Fibroblast of lung (primary cell): Measurements from ENCODE around the gene ANKS1A. TPM values are rescaled to one million over a fixed set of nuclear protein-coding genes. Genes with fewer than 3 reads are reported as not detected.

Experiments used
- DNase-seq, 2 donors: peaks; one replicate each; pipeline versions ENCODE4 v3.0.0 to v3.0.0-alpha.2; 2010; ENCODE audit warnings: low read depth in 2 of 2
- H2AFZ ChIP-seq: 2 replicates; pipeline ENCODE4 v1.5.1; 2012; ENCODE audit warnings: low read length, control low read depth, inconsistent platforms
- H3K27ac ChIP-seq: 2 replicates; pipeline ENCODE4 v1.5.1; 2011; ENCODE audit warnings: low read length, control low read depth; ENCODE audit not compliant: insufficient read depth
- H3K27me3 ChIP-seq: 2 replicates; pipeline ENCODE4 v1.5.1; 2011; ENCODE audit warnings: mild to moderate bottlenecking, low read length; ENCODE audit not compliant: control insufficient read depth, insufficient read depth
- H3K36me3 ChIP-seq: 2 replicates; pipeline ENCODE4 v1.5.1; 2011; ENCODE audit warnings: low read length; ENCODE audit not compliant: control insufficient read depth, insufficient read depth
- H3K4me1 ChIP-seq: 2 replicates; pipeline ENCODE4 v1.5.1; 2011; ENCODE audit warnings: low read length; ENCODE audit not compliant: control insufficient read depth, insufficient read depth; ENCODE audit errors: extremely low read depth
- H3K4me2 ChIP-seq: 2 replicates; pipeline ENCODE4 v1.5.1; 2011; ENCODE audit warnings: low read length, control low read depth; ENCODE audit not compliant: insufficient read depth; ENCODE audit errors: extremely low read depth
- H3K4me3 ChIP-seq, 4 experiments: fragments of 200-600 bp in 1 of 4; sonication (generic) in 1 of 4; replicated peaks in 1 of 4; 2 replicates each; pipeline ENCODE4 v1.5.1; 2011 to 2016; ENCODE audit warnings: low read length in 4 of 4, low read depth in 3 of 4, mild to moderate bottlenecking in 3 of 4, control low read depth in 2 of 4, inconsistent platforms in 1 of 4, mixed read lengths in 1 of 4; ENCODE audit not compliant: insufficient read depth in 1 of 4; ENCODE audit errors: control extremely low read depth in 1 of 4
- H3K79me2 ChIP-seq: 2 replicates; pipeline ENCODE4 v1.5.1; 2012; ENCODE audit warnings: mild to moderate bottlenecking, low read length, inconsistent platforms; ENCODE audit not compliant: control insufficient read depth, insufficient read depth
- H3K9ac ChIP-seq: 2 replicates; pipeline ENCODE4 v1.5.1; 2011; ENCODE audit warnings: mild to moderate bottlenecking, low read length, control low read depth; ENCODE audit not compliant: insufficient read depth
- H3K9me3 ChIP-seq: 2 replicates; pipeline ENCODE4 v1.5.1; 2012; ENCODE audit warnings: low read depth, low read length; ENCODE audit not compliant: control insufficient read depth, insufficient read depth
- H4K20me1 ChIP-seq: 2 replicates; pipeline ENCODE4 v1.5.1; 2011; ENCODE audit warnings: low read length; ENCODE audit not compliant: control insufficient read depth, insufficient read depth; ENCODE audit errors: extremely low read depth
- CTCF ChIP-seq, 2 donors: IDR thresholded peaks in 1 of 2; conservative IDR thresholded peaks in 1 of 2; 1 replicate in 1 of 2; 2 replicates in 1 of 2; pipeline ENCODE4 v1.5.1; 2011 to 2012; ENCODE audit warnings: low read length in 2 of 2, control low read depth in 1 of 2, inconsistent platforms in 1 of 2, low read depth in 1 of 2, mild to moderate bottlenecking in 1 of 2
- EZH2 ChIP-seq: IDR thresholded peaks from 2 replicates; pipeline ENCODE4 v1.5.1; 2012; ENCODE audit warnings: low read length, control low read depth, mild to moderate bottlenecking; ENCODE audit errors: missing control alignments
- polyA plus RNA-seq, 2 donors: library from polyadenylated mRNA; depleted of rRNA in 1 of 2; stranded (reverse) in 1 of 2; unstranded in 1 of 2; fragments of >200 nt; gene quantifications; 2 replicates each; pipeline ENCODE4 v1.2.1, GENCODE V29; 2011 to 2012; ENCODE audit warnings: missing spikeins in 1 of 2
- total RNA-seq: library from RNA; depleted of rRNA; stranded (reverse); fragments of >200 nt; gene quantifications from 2 replicates; pipeline ENCODE4 v1.2.1, GENCODE V29; 2014

Gene ANKS1A
- total and polyA plus RNA-seq, 2 donors (not counting 1 experiment from before 2014, with no cell fraction given), result 3.6 to 7.8 TPM

GRCh38 chr6:35008858-35009257 lies 119.8 kb downstream of the ANKS1A start:
- H3K79me2 ChIP-seq, result no peaks in the 10 kb centered on the region
- no peaks in the 10 kb centered on the region for H3K36me3 ChIP-seq
- no peaks in the 10 kb centered on the region for H3K9me3 ChIP-seq
- DNase-seq, result no peak
- no peak overlapping the region for H3K4me2 ChIP-seq
- H4K20me1 ChIP-seq, result no peaks in the 10 kb centered on the region
- no peak overlapping the region for H3K9ac ChIP-seq
- H3K27me3 ChIP-seq, result no peaks in the 10 kb centered on the region
- no peaks in the 10 kb centered on the region for H3K4me1 ChIP-seq
- no peak overlapping the region for H3K27ac ChIP-seq
- H3K4me3 ChIP-seq, result no peak overlapping the region
- TF ChIP-seq CTCF (conservative IDR thresholded peaks at IDR 0.05 in 1 of 2, IDR thresholded peaks at IDR 0.05 in 1 of 2; ENCODE audit: low read depth in 1 of 2, low read length in 2 of 2), result no peak
- TF ChIP-seq EZH2, result no peak
- no peak overlapping the region for H2AFZ ChIP-seq

GRCh38 chr6:35011096-35012041 lies 122.3 kb downstream of the ANKS1A start:
- no peak overlapping the region for H2AFZ ChIP-seq
- H3K27ac ChIP-seq, result no peak overlapping the region
- no peaks in the 10 kb centered on the region for H3K36me3 ChIP-seq
- no peaks in the 10 kb centered on the region for H3K79me2 ChIP-seq
- no peak for TF ChIP-seq CTCF (conservative IDR thresholded peaks at IDR 0.05 in 1 of 2, IDR thresholded peaks at IDR 0.05 in 1 of 2; ENCODE audit: low read depth in 1 of 2, low read length in 2 of 2)
- no peak for TF ChIP-seq EZH2
- no peak overlapping the region for H3K4me3 ChIP-seq
- H3K27me3 ChIP-seq, result no peaks in the 10 kb centered on the region
- no peaks in the 10 kb centered on the region for H3K9me3 ChIP-seq
- no peak overlapping the region for H3K9ac ChIP-seq
- no peak for DNase-seq
- H3K4me2 ChIP-seq, result no peak overlapping the region
- peaks cover 10% of the 10 kb centered on the region for H3K4me1 ChIP-seq
- no peaks in the 10 kb centered on the region for H4K20me1 ChIP-seq

- Histone ChIP-seq H3K4me2 (no peak overlapping the region), H3K4me3 (no peak overlapping the region), H3K4me1 (peaks cover 26% of the 10 kb centered on the region), H4K20me1 (no peaks in the 10 kb centered on the region), H3K9ac (no peak overlapping the region), H3K27ac (no peak overlapping the region), H3K79me2 (no peaks in the 10 kb centered on the region), H2AFZ (no peak overlapping the region), H3K9me3 (no peaks in the 10 kb centered on the region), H3K36me3 (no peaks in the 10 kb centered on the region), H3K27me3 (no peaks in the 10 kb centered on the region)
- DNase-seq, result no peak
- TF ChIP-seq EZH2, result no peak
- no peak for TF ChIP-seq CTCF (conservative IDR thresholded peaks at IDR 0.05 in 1 of 2, IDR thresholded peaks at IDR 0.05 in 1 of 2; ENCODE audit: low read depth in 1 of 2, low read length in 2 of 2)
Measured at GRCh38 chr6:35013701-35014100, 124.6 kb downstream of the ANKS1A start.
